Astrocyte of the spinal cord (primary cell): ENCODE results near the gene TBX3.

ENCODE experiments used
- DNase-seq: peaks from one replicate; pipeline ENCODE4 v3.0.0; 2011; ENCODE audit warnings: low read depth, low spot score
- H3K4me3 ChIP-seq: 2 replicates; pipeline ENCODE4 v1.5.1; 2011; ENCODE audit warnings: low read depth, mild to moderate bottlenecking, low read length, moderate library complexity
- in situ Hi-C: cut with HindIII; loops from 2 replicates; pipeline ENCODE4 v1.10.0; 2017; ENCODE audit warnings: low sequenced_read_pairs
- TF ChIP-seq, protein P1 (sequence below): IDR thresholded peaks from 2 replicates; pipeline ENCODE4 v1.5.1; 2012; ENCODE audit warnings: low read depth, mild to moderate bottlenecking, low read length, inconsistent platforms

TBX3 gene

DNA sequence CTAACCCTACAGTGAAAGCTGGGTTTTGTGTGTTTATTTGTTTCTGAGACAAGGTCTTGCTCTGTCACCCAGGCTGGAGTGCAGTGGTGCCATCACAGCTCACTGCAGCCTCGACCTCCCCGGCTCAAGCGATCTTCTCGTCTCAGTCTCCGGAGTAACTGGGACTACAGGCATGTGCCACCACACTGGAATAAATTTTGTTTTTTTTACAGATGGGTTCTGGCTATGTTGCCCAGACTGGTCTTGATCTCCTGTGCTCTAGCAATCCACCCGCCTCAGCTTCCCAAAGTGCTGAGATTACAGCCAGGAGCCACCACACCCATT lies 26.4 kb downstream of the TBX3 start:
- DNase-seq = no peak
- in situ Hi-C loops = no loop called here
- TF ChIP-seq, protein P1, sequence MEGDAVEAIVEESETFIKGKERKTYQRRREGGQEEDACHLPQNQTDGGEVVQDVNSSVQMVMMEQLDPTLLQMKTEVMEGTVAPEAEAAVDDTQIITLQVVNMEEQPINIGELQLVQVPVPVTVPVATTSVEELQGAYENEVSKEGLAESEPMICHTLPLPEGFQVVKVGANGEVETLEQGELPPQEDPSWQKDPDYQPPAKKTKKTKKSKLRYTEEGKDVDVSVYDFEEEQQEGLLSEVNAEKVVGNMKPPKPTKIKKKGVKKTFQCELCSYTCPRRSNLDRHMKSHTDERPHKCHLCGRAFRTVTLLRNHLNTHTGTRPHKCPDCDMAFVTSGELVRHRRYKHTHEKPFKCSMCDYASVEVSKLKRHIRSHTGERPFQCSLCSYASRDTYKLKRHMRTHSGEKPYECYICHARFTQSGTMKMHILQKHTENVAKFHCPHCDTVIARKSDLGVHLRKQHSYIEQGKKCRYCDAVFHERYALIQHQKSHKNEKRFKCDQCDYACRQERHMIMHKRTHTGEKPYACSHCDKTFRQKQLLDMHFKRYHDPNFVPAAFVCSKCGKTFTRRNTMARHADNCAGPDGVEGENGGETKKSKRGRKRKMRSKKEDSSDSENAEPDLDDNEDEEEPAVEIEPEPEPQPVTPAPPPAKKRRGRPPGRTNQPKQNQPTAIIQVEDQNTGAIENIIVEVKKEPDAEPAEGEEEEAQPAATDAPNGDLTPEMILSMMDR = no peak
- H3K4me3 ChIP-seq = no peak overlapping the region

DNA sequence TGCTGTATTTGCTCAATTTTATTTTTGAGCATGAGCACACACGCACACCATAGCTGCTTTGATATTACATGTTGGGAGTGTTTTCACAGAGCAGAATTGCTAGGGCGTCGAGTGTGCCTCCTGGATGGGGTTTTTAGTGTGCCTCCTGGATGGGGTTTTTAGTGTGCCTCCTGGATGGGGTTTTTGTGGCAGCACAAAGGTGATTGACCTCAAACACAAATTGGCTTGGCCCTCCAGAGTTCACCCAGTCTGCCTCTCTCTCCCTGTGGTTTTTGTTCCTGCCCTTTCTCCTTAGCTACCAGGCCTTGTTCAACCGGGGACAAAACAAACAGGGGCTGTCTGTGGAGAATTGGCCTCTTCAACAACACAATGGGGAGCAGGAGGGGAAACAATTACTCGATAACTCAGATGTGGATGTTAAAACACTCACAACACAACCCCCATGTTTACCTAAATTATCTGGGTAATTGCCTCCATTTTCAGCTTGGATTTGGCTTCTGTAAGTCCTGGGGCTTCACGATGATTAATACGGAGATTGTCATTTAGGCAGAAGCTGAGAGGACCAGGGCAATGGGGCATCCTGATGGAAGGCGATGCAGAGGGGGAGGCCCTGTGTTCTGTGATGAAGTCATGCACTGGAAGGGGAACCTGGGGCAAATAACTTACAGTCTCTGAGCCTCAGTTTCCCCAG lies 26.9 kb downstream of the TBX3 start:
- TF ChIP-seq, protein P1 = no peak
- H3K4me3 ChIP-seq = no peak overlapping the region
- in situ Hi-C loops = no loop called here
- peak; percentile 28 for DNase-seq

GRCh38 chr12:114655934-114656749 lies 27.8 kb downstream of the TBX3 start:
- peak; percentile 93 for DNase-seq
- TF ChIP-seq, protein P1 = no peak
- H3K4me3 ChIP-seq = no peak overlapping the region
- in situ Hi-C loops = no loop called here

GRCh38 chr12:114649585-114649984 lies 34.4 kb downstream of the TBX3 start:
- H3K4me3 ChIP-seq = no peak overlapping the region
- TF ChIP-seq, protein P1 = no peak
- no peak for DNase-seq
- in situ Hi-C loops = no loop called here

DNA sequence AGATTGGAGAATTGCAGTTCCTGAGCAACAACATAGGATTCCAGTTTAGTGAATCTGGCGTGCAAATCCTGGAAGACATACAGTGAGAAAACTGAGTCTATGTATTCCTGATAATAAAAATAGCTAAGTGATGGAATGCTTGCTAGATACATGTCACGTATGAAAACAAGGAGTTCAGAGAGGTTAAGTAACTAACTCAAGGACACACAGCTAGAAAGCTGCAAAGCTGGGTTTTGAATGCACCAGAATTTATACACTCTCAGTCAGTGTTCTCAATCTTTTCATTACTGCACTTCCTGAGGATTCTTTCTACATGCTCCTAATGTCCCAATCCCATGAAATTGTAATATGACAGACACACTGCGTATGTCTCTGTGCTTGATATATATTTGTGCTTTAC lies 35.3 kb downstream of the TBX3 start:
- DNase-seq = no peak
- TF ChIP-seq, protein P1 = no peak
- in situ Hi-C loops = no loop called here
- no peak overlapping the region for H3K4me3 ChIP-seq

- no peak for DNase-seq
- no peak overlapping the region for H3K4me3 ChIP-seq
- in situ Hi-C loops = no loop called here
- TF ChIP-seq, protein P1 = no peak
Measured at GRCh38 chr12:114638790-114639435, 45.1 kb downstream of the TBX3 start.
